IMR-90 (cell line): Measurements from ENCODE around the gene RHOD. TPM values are rescaled to one million over a fixed set of nuclear protein-coding genes. Genes with fewer than 3 reads are reported as not detected.
A peak's percentile ranks its signal among the peaks of the same experiment; 100 is the strongest.

Experiments
- ATAC-seq: fragments of 200-7000 bp; cut with Tn5 transposase; 2 replicates; pipeline ENCODE4 v1.9.1; 2020; ENCODE audit warnings: low read depth, mild to moderate bottlenecking, moderate library complexity
- BruUV-seq: library from RNA; stranded (reverse); fragments of 400-500 nt; replicated peaks from 2 replicates; lab custom pipeline; 2021; lab: Mats Ljungman, UMichigan
- CTCF ChIA-PET: fragments of 300-600 bp; formaldehyde crosslinking; extraction: SDS; loops from one replicate; lab custom pipeline; 2021; ENCODE audit warnings: antibody characterized with exemption; lab: Yijun Ruan, JAX
- POLR2A ChIA-PET: fragments of 300-600 bp; sonication (Branson Sonifier 250); formaldehyde crosslinking; loops from one replicate; lab custom pipeline; 2022; ENCODE audit warnings: antibody characterized with exemption; ENCODE audit not compliant: unreplicated experiment; lab: Charles Lee
- DNase-seq: peaks from one replicate; pipeline ENCODE4 v3.0.0; 2013
- H2AFZ ChIP-seq: replicated peaks from 2 replicates; pipeline ENCODE3; 2013; ENCODE audit warnings: low read length, mild to moderate bottlenecking; ENCODE audit not compliant: poor library complexity
- H2AK5ac ChIP-seq: 2 replicates; pipeline ENCODE4 v1.6.1; 2013; ENCODE audit warnings: low read depth, low read length, inconsistent platforms
- H2AK9ac ChIP-seq: replicated peaks from 2 replicates; pipeline ENCODE3; 2013; ENCODE audit warnings: mild to moderate bottlenecking, low read depth, low read length, moderate library complexity; ENCODE audit not compliant: poor library complexity
- H2BK120ac ChIP-seq: 2 replicates; pipeline ENCODE4 v1.6.1; 2013; ENCODE audit warnings: low read depth, low read length, inconsistent platforms
- H2BK15ac ChIP-seq: 3 replicates; pipeline ENCODE4 v1.6.1; 2013; ENCODE audit warnings: low read depth, low read length, inconsistent platforms
- H2BK20ac ChIP-seq: 2 replicates; pipeline ENCODE4 v1.6.1; 2013; ENCODE audit warnings: low read depth, mild to moderate bottlenecking, inconsistent platforms, low read length, moderate library complexity
- H2BK5ac ChIP-seq: 2 replicates; pipeline ENCODE4 v1.6.1; 2013; ENCODE audit warnings: mild to moderate bottlenecking, low read depth, low read length, inconsistent platforms; ENCODE audit not compliant: poor library complexity, severe bottlenecking
- H3K14ac ChIP-seq: replicated peaks from 2 replicates; pipeline ENCODE4 v1.6.1; 2013; ENCODE audit warnings: low read depth, low read length, inconsistent platforms
- H3K18ac ChIP-seq: 2 replicates; pipeline ENCODE4 v1.6.1; 2013; ENCODE audit warnings: low read depth, low read length, control low read depth
- H3K23ac ChIP-seq: 2 replicates; pipeline ENCODE4 v1.6.1; 2013; ENCODE audit warnings: low read depth, low read length, inconsistent platforms
- H3K27ac ChIP-seq: 2 replicates; pipeline ENCODE4 v1.5.1; 2013; ENCODE audit warnings: mild to moderate bottlenecking, control low read depth, low read length; ENCODE audit not compliant: insufficient read depth
- H3K27me3 ChIP-seq: 2 replicates; pipeline ENCODE4 v1.6.1; 2013; ENCODE audit warnings: low read length; ENCODE audit not compliant: control insufficient read depth, insufficient read depth
- H3K36me3 ChIP-seq: 2 replicates; pipeline ENCODE4 v1.6.1; 2013; ENCODE audit warnings: low read length, mixed read lengths; ENCODE audit not compliant: control insufficient read depth, insufficient read depth
- H3K4ac ChIP-seq: 2 replicates; pipeline ENCODE4 v1.6.1; 2013; ENCODE audit warnings: low read depth, low read length, inconsistent platforms
- H3K4me1 ChIP-seq: 2 replicates; pipeline ENCODE4 v1.6.1; 2013; ENCODE audit warnings: low read length, mixed read lengths; ENCODE audit not compliant: control insufficient read depth, insufficient read depth
- H3K4me2 ChIP-seq: 2 replicates; pipeline ENCODE4 v1.6.1; 2013; ENCODE audit warnings: low read depth, mild to moderate bottlenecking, control low read depth, low read length, moderate library complexity
- H3K4me3 ChIP-seq: 2 replicates; pipeline ENCODE4 v1.5.1; 2013; ENCODE audit warnings: low read depth, mild to moderate bottlenecking, control low read depth, low read length, moderate library complexity; ENCODE audit not compliant: insufficient read depth
- H3K56ac ChIP-seq: 2 replicates; pipeline ENCODE4 v1.6.1; 2013; ENCODE audit warnings: low read length, inconsistent platforms; ENCODE audit not compliant: insufficient read depth; ENCODE audit errors: extremely low read depth
- H3K79me1 ChIP-seq, 2 experiments: 2 replicates each; pipeline ENCODE4 v1.6.1; 2013; ENCODE audit warnings: low read length in 2 of 2, inconsistent platforms in 1 of 2, low read depth in 1 of 2
- H3K9ac ChIP-seq: 2 replicates; pipeline ENCODE4 v1.6.1; 2013; ENCODE audit warnings: low read depth, low read length, control low read depth
- H3K9me1 ChIP-seq: 2 replicates; pipeline ENCODE4 v1.6.1; 2013; ENCODE audit warnings: low read length, inconsistent platforms; ENCODE audit not compliant: insufficient read depth
- H3K9me3 ChIP-seq: 2 replicates; pipeline ENCODE4 v1.6.1; 2013; ENCODE audit warnings: low read length; ENCODE audit not compliant: control insufficient read depth, insufficient read depth
- H4K20me1 ChIP-seq: 2 replicates; pipeline ENCODE4 v1.6.1; 2013; ENCODE audit warnings: low read length, inconsistent platforms; ENCODE audit not compliant: insufficient read depth
- H4K5ac ChIP-seq: 2 replicates; pipeline ENCODE4 v1.6.1; 2013; ENCODE audit warnings: mild to moderate bottlenecking, low read depth, low read length, control low read depth
- H4K8ac ChIP-seq, 2 experiments: 2 replicates each; pipeline ENCODE4 v1.6.1; 2013; ENCODE audit warnings: low read depth in 2 of 2, low read length in 2 of 2, control low read depth in 1 of 2, inconsistent platforms in 1 of 2
- H4K91ac ChIP-seq: 2 replicates; pipeline ENCODE4 v1.6.1; 2013; ENCODE audit warnings: low read depth, low read length, inconsistent platforms; ENCODE audit not compliant: insufficient read depth
- BHLHE40 ChIP-seq: fragments of 150-350 bp; IDR thresholded peaks from 2 replicates; pipeline ENCODE4 v1.6.1; 2016; ENCODE audit warnings: mild to moderate bottlenecking, low read depth, low read length
- CEBPB ChIP-seq: IDR thresholded peaks from 2 replicates; pipeline ENCODE4 v1.6.1; 2012; ENCODE audit warnings: low read depth, low read length, improper control_type of control experiment
- CHD1 ChIP-seq: IDR thresholded peaks from 2 replicates; pipeline ENCODE4 v1.6.1; 2012; ENCODE audit warnings: low read depth, low read length, improper control_type of control experiment
- CTCF ChIP-seq: conservative IDR thresholded peaks from 2 replicates; pipeline ENCODE4 v1.5.1; 2012; ENCODE audit warnings: mild to moderate bottlenecking, low read depth, low read length, improper control_type of control experiment
- ELK1 ChIP-seq: fragments of 150-350 bp; IDR thresholded peaks from 2 replicates; pipeline ENCODE4 v1.6.1; 2016; ENCODE audit warnings: low read depth, mild to moderate bottlenecking, low read length, moderate library complexity, borderline replicate concordance
- MAFK ChIP-seq: IDR thresholded peaks from 2 replicates; pipeline ENCODE4 v1.6.1; 2012; ENCODE audit warnings: low read depth, low read length, improper control_type of control experiment
- MAZ ChIP-seq: IDR thresholded peaks from 2 replicates; pipeline ENCODE4 v1.6.1; 2012; ENCODE audit warnings: low read depth, mild to moderate bottlenecking, low read length, improper control_type of control experiment, moderate library complexity, borderline replicate concordance
- MXI1 ChIP-seq: IDR thresholded peaks from 2 replicates; pipeline ENCODE4 v1.6.1; 2012; ENCODE audit warnings: low read depth, mild to moderate bottlenecking, low read length, moderate library complexity, borderline replicate concordance
- NFE2L2 ChIP-seq: fragments of 150-350 bp; IDR thresholded peaks from 2 replicates; pipeline ENCODE4 v1.6.1; 2016; ENCODE audit warnings: low read depth, mild to moderate bottlenecking, low read length
- POLR2A ChIP-seq: IDR thresholded peaks from 2 replicates; pipeline ENCODE4 v1.6.1; 2012; ENCODE audit warnings: mild to moderate bottlenecking, low read depth, low read length
- RAD21 ChIP-seq: IDR thresholded peaks from 2 replicates; pipeline ENCODE4 v1.6.1; 2012; ENCODE audit warnings: low read length, improper control_type of control experiment
- RCOR1 ChIP-seq: IDR thresholded peaks from 2 replicates; pipeline ENCODE4 v1.6.1; 2012; ENCODE audit warnings: mild to moderate bottlenecking, low read length, improper control_type of control experiment; ENCODE audit not compliant: insufficient replicate concordance
- RFX5 ChIP-seq: IDR thresholded peaks from 2 replicates; pipeline ENCODE4 v1.8.0; 2012; ENCODE audit warnings: low read depth, mild to moderate bottlenecking, low read length, moderate library complexity
- SMC3 ChIP-seq: fragments of 150-350 bp; IDR thresholded peaks from 2 replicates; pipeline ENCODE4 v1.6.1; 2016; ENCODE audit warnings: low read depth, mild to moderate bottlenecking, antibody characterized with exemption, low read length, moderate library complexity
- USF2 ChIP-seq: fragments of 150-350 bp; IDR thresholded peaks from 2 replicates; pipeline ENCODE4 v1.6.1; 2017; ENCODE audit warnings: mild to moderate bottlenecking, antibody characterized with exemption, low read length, low read depth
- WGBS, 2 experiments: methylation state at CpG; one replicate each; pipeline versions ENCODE4 v1.1.5 to v1.1.7; 2013; ENCODE audit warnings: missing lambda C conversion rate in 2 of 2; ENCODE audit not compliant: insufficient read length in 1 of 2; ENCODE audit errors: extremely low coverage in 2 of 2; 5-methylcytosine and 5-hydroxymethylcytosine counted together
- dilution Hi-C: fragments of 300-500 bp; cut with HindIII; formaldehyde crosslinking; loops from one replicate; pipeline ENCODE4 v1.14.3; 2018; ENCODE audit warnings: low sequenced_read_pairs; ENCODE audit not compliant: unreplicated experiment
- in situ Hi-C: fragments of 300-500 bp; cut with MboI; formaldehyde crosslinking; loops from 3 replicates; pipeline ENCODE4 v1.14.3; 2019; ENCODE audit warnings: low sequenced_read_pairs, inconsistent platforms, mixed read lengths
- intact Hi-C: fragments of 100-400 bp; cut with micrococcal nuclease; formaldehyde crosslinking; loops from 2 replicates; pipeline ENCODE4 v1.10.0; 2022
- polyA plus RNA-seq, 3 experiments: library from polyadenylated mRNA; depleted of rRNA; stranded (reverse); fragments of >200 nt; gene quantifications; 2 replicates each; pipeline ENCODE4 v1.2.3, GENCODE V29; 2012; ENCODE audit warnings: low replicate concordance in 1 of 3
- total RNA-seq: library from RNA; depleted of rRNA; stranded (reverse); fragments of >200 nt; gene quantifications from 2 replicates; pipeline ENCODE4 v1.2.3, GENCODE V29; 2012

The RHOD gene
- total and polyA plus RNA-seq, 2 of the 4 experiments (the other 2 are of a cell fraction): 4.7 to 10.9 TPM

GRCh38 chr11:67023957-67024353, 32.7 kb upstream of the RHOD start:
- Histone ChIP-seq H3K36me3 (no peaks in the 10 kb centered on the region), H3K9ac (no peak overlapping the region), H3K18ac (no peak overlapping the region), H4K91ac (no peak overlapping the region), H3K79me1 (no peaks in the 10 kb centered on the region), H2BK20ac (no peak overlapping the region), H3K56ac (no peak overlapping the region), H4K20me1 (no peaks in the 10 kb centered on the region), H3K4me1 (peaks cover 9% of the 10 kb centered on the region; the same call in 1 of the 2 replicates), H3K4me2 (peak overlapping the region; percentile 52; the same call in 1 of the 2 replicates), H3K9me1 (no peaks in the 10 kb centered on the region), H3K27me3 (peaks cover 13% of the 10 kb centered on the region), H2AK9ac (peak overlapping the region; percentile 57), H3K9me3 (no peaks in the 10 kb centered on the region), H4K5ac (no peak overlapping the region), H2BK120ac (no peak overlapping the region), H2AK5ac (no peak overlapping the region), H4K8ac (no peak overlapping the region), H3K4ac (no peak overlapping the region), H3K14ac (no peak overlapping the region), H2BK5ac (no peak overlapping the region), H2BK15ac (no peak overlapping the region; the same call in 2 of the 3 replicates), H3K27ac (no peak overlapping the region), H3K23ac (no peak overlapping the region), H2AFZ (peak overlapping the region; percentile 89), H3K4me3 (no peak overlapping the region)
- ATAC-seq (no peak), DNase-seq (no peak)
- no TSS peak for BruUV-seq
- ChIA-PET POLR2A (no interaction called here), CTCF (no interaction called here)
- dilution Hi-C loops: no loop called here
- TF ChIP-seq MXI1 (no peak), CTCF (no peak), CEBPB (no peak), RCOR1 (no peak), USF2 (no peak), SMC3 (no peak), POLR2A (no peak), BHLHE40 (no peak), RAD21 (no peak), CHD1 (no peak), MAZ (no peak), NFE2L2 (no peak), RFX5 (no peak), MAFK (no peak), ELK1 (no peak)
- intact Hi-C loops: no loop called here
- in situ Hi-C loops: no loop called here
- no CpG with 5 or more reads among the region's 6 CpGs for WGBS, 2 experiments
